Measurements from ENCODE around the gene BCLAF3. TPM values are rescaled to one million over a fixed set of nuclear protein-coding genes. Genes with fewer than 3 reads are reported as not detected.

The BCLAF3 gene
- total RNA-seq, 1 donor from 2014 or later: 3.4 TPM

DNA sequence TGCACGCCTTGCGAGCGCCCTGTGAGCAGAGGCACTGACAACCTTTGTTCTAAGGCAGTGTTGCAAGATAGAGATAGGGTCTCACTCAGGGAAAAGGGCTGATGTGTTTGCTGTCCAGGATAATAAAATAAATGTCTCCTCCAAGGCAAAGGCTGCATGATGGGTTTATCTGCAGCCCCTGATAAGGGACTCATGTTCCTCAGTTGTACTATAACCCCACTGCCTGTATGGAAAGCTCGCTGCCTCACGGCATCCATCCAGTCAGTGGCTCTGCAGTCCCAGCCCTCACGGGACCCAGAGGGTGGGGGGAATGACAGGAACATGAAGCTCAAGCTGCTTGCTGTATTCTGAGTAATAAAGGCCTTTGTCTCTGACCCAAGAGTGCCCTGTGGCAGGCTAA is 22.6 kb downstream of the BCLAF3 start:
- no peak for DNase-seq (ENCODE audit: low read depth, low spot score)

DNA sequence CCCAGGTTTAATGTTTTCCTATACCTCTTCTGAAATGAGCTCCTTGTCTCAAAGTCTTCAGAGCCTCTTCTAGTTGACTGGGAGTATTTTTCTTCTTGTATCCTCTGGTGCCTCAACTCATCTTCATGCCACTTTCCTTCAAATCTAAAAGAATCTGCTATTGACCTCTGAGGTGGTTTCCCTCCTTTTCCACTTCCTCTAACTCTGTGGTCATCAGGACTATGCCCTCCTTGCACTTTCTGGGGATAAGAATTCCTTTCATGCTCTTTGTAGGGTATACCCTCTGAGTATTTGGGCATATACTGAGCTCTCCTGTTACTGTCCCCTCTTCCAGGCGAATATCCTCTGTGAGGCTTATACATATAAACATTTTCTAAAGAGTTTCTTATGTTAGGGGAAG is 24.8 kb downstream of the BCLAF3 start:
- no peak for DNase-seq (ENCODE audit: low read depth, low spot score)

DNA sequence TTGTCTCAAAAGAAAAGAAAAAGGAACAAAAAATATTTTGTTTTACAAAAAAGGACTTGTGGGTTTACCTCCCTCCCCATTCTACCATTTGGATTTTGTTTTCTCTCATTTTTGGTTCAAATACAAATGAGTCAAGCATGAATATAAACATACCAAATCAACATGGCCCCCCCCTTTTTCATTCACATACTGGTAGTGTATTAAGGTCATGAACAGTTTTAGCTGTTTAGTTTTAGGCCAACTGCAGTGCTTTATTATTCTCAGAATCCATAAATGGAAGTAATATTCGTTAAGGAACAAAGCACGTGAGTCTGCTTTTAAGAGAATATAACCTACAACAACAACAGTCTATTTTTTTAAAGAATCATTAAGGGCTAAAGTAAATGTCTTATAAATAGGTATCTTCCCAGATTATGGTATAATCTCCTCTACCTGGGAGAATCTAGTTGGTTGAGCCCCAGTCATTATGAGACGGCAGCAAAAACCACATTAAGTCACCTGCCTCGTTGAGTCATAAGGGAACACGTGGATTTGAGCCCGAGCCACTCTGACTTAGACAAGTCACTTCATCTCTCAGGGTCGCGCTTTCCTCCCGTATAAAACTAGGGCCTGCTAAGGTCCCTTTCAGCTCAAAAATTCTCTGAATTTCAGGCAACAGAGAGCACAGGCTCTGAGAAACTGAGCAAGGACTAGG is 26.7 kb downstream of the BCLAF3 start:
- no peak for DNase-seq (ENCODE audit: low read depth, low spot score)

DNA sequence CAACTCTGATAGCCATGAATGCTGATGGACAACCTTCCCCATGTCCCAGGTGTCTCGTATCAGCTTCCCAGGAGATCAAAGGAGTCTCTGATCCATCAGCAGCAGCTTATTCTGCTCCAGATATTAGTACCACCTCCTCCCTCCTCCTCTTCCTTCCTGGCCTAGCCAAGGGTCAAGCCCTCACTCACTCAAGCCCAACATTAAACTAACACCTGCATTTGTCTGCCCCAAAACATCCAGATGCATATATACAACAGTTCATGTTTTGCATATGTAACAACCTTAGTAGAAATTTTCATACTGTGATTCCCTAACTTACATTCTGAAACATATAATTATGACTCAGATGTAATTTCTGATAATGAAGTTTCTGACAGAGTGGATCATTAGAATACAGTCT is 29.9 kb downstream of the BCLAF3 start:
- no peak for DNase-seq (ENCODE audit: low read depth, low spot score)

DNA sequence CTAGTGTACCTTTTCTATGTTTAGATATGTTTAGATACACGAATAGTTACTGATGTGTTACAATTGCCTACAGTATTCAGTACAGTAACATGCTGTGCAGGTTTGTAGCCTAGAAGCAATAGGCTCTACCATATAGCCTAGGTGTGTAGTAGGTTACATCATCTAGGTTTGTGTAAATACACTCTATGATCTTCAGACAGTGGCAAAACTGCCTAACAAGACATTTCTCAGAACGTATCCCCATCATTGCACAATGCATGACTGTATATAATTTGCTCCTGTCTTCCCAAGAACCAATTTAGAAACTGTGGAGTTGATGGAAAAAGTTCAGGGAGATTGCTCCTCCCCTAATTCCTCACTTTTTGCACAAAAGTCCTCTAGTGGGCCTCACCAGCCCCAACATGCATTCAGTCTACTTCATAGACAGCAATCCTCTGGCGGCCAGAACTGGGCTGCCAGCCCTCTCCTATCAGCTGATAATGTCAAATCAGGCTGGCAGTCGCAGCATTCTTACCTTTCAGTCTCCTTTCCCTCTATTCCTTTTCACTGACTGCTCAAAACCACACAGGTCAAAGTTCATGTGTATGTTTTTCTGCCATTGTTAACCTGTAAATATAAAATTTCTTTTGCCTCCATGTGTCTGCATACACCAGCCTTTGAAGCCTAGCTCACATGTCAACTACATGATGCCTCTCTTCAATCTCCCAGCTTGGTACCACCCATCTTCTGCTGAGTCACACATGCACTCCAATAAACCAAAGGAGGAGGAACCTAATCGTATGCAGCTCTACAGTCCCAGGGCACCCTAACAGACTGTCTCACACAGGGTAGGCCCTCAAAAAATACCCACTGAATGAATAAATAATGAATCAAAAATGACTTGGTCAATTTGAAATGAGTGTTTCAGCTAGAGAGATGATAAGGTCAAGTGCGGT is 32.0 kb downstream of the BCLAF3 start:
- no peak for DNase-seq (ENCODE audit: low read depth, low spot score)

DNA sequence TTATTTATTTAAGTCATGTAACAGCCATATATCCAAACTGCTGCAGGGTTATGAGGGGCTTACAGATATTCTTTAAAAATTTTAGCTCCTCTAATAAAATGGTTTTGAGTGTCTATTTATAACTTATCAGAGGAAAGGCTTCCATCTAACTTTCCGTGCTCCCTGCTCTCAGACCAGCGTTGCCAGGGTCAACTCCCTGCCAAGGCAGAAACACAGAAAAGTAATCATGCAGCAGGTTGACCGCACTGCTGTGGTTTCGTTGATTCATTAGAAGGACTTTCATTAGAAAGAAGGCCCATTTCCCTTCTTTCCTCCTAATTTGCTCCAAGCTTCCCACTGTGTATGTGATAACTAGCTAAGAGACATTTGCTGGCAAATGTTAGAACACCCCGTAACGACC is 33.9 kb downstream of the BCLAF3 start:
- no peak for DNase-seq (ENCODE audit: low read depth, low spot score)

DNA sequence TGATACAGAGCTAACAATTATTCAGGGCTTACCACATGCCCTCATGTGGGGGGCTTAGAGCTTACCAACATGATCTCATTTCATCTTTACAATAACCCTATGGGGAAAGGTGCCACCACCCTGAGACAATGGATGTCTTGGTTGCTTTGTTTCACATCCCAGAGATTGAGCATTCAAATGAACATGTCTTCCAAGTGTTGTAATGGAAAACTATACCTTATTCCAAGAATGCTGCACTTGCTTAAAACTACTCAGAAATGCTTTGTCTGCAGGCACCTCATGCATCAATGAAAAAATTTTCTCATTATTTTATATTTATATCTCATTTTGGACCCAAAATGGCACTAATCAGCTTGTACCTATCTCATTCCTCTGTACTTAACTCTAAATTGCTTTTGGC is 34.6 kb downstream of the BCLAF3 start:
- DNase-seq (ENCODE audit: low read depth, low spot score): no peak

DNA sequence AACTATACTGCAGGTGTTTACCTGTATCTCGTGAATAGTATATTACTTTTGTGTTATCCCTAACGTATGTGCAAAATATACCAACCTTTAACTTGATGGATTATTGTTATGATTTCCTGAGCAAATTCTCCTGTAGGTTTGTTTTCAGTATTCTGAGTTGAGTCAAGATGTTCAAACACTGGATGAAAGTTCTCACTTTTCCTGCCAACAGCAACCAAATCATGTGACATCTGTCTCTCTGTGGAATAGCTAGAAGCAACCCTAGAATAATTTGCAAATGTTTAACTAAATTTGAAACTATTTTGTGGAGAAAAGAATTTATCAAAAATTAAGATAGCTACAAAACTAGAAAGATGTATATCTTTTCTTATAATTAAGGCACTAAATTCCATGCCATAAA is 35.6 kb downstream of the BCLAF3 start:
- no peak for DNase-seq (ENCODE audit: low read depth, low spot score)

DNA sequence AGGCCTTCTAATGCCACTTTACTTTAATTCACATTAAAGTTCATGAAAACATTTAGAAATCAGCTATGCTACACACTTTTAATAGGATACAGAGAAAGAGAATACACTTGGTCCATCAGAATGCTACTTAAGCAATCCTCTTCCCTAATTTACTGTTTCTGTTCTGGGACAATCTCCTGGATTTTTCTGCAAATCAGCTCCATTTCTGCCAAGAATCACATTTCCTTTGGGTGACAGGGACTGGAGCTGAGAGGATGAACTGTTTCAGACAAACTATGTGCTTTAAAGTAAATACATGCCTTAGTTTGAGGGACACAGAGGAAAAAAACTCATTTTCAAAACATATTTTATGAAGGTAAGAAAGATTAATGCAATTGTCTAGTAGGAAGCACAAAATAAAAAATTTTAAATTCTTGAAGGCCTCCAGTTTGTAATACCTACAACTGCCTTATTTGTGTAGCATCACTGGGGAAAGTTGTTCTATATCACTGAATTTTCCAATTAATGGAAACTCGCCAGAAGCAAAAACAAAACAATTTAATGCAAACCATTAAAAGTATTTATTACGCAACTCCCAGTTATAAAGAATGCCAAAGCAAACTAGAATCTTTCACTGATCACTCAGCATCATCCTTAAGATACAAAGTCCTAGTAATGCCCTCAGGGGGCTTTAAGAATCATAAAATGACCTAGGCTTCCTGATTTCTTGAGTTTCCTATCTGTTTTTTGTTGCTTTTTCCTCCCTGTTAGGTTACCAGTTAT is 36.3 kb downstream of the BCLAF3 start:
- no peak for DNase-seq (ENCODE audit: low read depth, low spot score)

DNA sequence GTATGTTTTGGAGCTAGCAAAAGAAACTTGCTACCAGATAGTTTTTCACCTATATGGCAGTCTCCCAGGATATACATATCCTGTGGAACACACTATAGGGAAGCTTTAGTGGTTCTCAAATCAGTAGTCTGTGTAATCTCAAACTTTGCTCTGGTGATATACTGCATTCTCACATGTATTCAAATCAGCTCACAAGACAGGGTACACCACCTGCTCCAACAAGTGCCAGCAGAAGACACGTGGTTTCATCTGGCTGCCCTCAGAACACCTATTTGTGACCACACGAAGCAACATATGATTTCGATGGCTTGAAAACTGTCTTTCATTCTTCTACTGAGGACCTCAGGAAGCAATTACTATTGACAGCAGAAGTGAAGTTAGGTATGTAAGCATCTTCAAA is 37.7 kb downstream of the BCLAF3 start:
- DNase-seq (ENCODE audit: low read depth, low spot score): no peak

DNA sequence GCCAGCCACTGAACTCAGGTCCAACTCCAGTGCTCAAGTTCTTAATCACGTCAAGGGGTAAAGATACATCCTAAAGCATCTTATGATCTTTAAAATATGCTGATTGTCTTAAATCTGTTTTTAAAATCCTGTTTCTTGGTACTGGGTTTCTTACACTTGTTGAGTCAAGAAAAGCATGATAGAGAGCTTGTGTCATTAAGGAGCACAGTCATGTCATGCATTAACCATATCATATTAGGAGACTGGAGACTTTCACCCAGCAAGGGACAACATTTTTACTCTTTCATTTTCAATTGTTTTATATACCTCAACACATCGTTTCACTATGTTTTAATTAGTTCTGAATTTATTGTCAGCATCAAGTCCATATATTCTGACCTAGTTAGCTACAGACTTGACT is 41.5 kb downstream of the BCLAF3 start:
- no peak for DNase-seq (ENCODE audit: low read depth, low spot score)

DNA sequence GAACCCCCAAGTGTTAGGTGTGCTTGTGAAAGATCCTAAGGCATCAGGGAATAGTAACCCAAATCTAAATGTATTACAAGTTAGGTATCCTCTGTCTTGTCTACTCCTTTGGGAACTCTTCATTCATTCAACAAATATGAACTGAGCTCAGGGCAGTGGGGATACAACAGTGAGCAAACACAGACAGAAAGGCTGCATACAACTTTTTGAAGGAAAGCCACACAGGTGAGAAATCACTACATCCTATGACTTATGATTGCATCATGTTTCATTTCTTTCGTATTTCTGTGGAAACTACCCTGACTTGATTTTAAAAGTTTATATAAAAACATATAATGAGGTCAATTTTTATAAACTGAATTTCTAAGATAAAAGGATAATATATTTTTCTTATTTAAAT is 43.2 kb downstream of the BCLAF3 start:
- no peak for DNase-seq (ENCODE audit: low read depth, low spot score)

Other genes with a start within 250 kb of the BCLAF3 start
- 6.5 and 7.1 TPM in 2 replicates for gene SH3KBP1, start 103.5 kb downstream of the BCLAF3 start, total RNA-seq
- 0.04 and 0.07 TPM in 2 replicates for gene MAP7D2, start 125.8 kb upstream of the BCLAF3 start, total RNA-seq
- 31.5 and 36.7 TPM in 2 replicates for gene EIF1AX, start 150.8 kb upstream of the BCLAF3 start, total RNA-seq

Measured in pulmonary artery endothelial cell (primary cell).